ENCODE measurements around the gene USP49.

DNA sequence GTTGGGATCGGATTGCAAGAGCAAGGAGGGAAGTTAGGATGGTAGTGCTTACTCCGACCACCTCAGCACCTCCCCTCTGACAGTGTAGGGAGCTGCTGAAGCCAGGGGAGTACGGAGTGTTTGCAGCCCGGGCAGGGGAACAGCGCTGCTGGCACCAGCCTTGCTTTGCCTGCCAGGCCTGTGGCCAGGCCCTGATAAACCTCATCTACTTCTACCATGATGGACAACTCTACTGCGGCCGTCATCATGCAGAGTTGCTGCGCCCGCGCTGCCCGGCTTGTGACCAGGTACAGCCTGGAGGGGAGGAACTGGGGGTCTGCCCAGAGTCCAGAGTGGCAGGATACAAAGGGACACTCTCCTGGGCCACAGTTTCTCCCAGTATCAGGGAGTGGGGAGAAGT lies 109.9 kb downstream of the USP49 start:
- TF ChIP-seq, protein P1, sequence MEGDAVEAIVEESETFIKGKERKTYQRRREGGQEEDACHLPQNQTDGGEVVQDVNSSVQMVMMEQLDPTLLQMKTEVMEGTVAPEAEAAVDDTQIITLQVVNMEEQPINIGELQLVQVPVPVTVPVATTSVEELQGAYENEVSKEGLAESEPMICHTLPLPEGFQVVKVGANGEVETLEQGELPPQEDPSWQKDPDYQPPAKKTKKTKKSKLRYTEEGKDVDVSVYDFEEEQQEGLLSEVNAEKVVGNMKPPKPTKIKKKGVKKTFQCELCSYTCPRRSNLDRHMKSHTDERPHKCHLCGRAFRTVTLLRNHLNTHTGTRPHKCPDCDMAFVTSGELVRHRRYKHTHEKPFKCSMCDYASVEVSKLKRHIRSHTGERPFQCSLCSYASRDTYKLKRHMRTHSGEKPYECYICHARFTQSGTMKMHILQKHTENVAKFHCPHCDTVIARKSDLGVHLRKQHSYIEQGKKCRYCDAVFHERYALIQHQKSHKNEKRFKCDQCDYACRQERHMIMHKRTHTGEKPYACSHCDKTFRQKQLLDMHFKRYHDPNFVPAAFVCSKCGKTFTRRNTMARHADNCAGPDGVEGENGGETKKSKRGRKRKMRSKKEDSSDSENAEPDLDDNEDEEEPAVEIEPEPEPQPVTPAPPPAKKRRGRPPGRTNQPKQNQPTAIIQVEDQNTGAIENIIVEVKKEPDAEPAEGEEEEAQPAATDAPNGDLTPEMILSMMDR (IDR thresholded peaks at IDR 0.05): no peak
- TF ChIP-seq POLR2A (IDR thresholded peaks at IDR 0.05) (no peak), EP300 (IDR thresholded peaks at IDR 0.05) (no peak)
